Upper lobe of left lung (tissue), 6 donors: ENCODE measurements around the gene SIGLEC1. TPM values are rescaled to one million over a fixed set of nuclear protein-coding genes. Genes with fewer than 3 reads are reported as not detected.

Experiments used
- ATAC-seq, 2 donors: fragments of 200-7000 bp; cut with Tn5 transposase; one replicate each; pipeline ENCODE4 v1.9.1; 2022; ENCODE audit warnings: mild to moderate bottlenecking in 2 of 2, moderate library complexity in 2 of 2; ENCODE audit not compliant: low FRiP score in 2 of 2
- DNase-seq, 2 donors: peaks; one replicate each; pipeline ENCODE4 v3.0.0-alpha.2; 2019 to 2020
- H3K27ac ChIP-seq, 4 donors: fragments of 200-600 bp; sonication (generic); one replicate each; pipeline ENCODE4 v1.5.1; 2016 to 2019
- H3K27me3 ChIP-seq, 4 donors: fragments of 200-600 bp; sonication (generic); one replicate each; pipeline ENCODE4 v1.5.1; 2017 to 2019
- H3K36me3 ChIP-seq, 4 donors: fragments of 200-600 bp; sonication (generic); one replicate each; pipeline ENCODE4 v1.5.1; 2016 to 2019
- H3K4me1 ChIP-seq, 4 donors: fragments of 200-600 bp; sonication (generic); one replicate each; pipeline ENCODE4 v1.5.1; 2018 to 2019
- H3K4me3 ChIP-seq, 4 donors: fragments of 200-600 bp; sonication (generic); one replicate each; pipeline ENCODE4 v1.5.1; 2017 to 2019; ENCODE audit warnings: mild to moderate bottlenecking in 2 of 4, moderate library complexity in 1 of 4
- H3K9me3 ChIP-seq, 4 donors: fragments of 200-600 bp; sonication (generic); one replicate each; pipeline ENCODE4 v1.5.1; 2018 to 2019
- CTCF ChIP-seq, 6 experiments: fragments of 450-650 bp in 4 of 6; fragments of 200-600 bp in 2 of 6; sonication (generic) in 2 of 6; IDR thresholded peaks; one replicate each; pipeline ENCODE4 v1.5.1; 2016 to 2019; ENCODE audit warnings: antibody characterized with exemption in 6 of 6
- EP300 ChIP-seq, 4 donors: sonication (generic); formaldehyde crosslinking; IDR thresholded peaks; one replicate each; pipeline ENCODE4 v1.5.1; 2017; ENCODE audit warnings: antibody characterized with exemption in 4 of 4, control low read depth in 2 of 4
- POLR2A ChIP-seq, 4 donors: fragments of 450-650 bp; IDR thresholded peaks; one replicate each; pipeline ENCODE4 v1.5.1; 2016 to 2017; ENCODE audit warnings: antibody characterized with exemption in 4 of 4, mild to moderate bottlenecking in 2 of 4
- POLR2AphosphoS5 ChIP-seq, 2 donors: sonication (generic); formaldehyde crosslinking; IDR thresholded peaks; one replicate each; pipeline ENCODE4 v1.5.1; 2017; ENCODE audit warnings: antibody characterized with exemption in 2 of 2
- WGBS, 2 donors: methylation state at CpG; one replicate each; pipeline ENCODE4 v1.1.5; 2017 to 2018; 5-methylcytosine and 5-hydroxymethylcytosine counted together
- total RNA-seq, 6 donors: library from RNA; depleted of rRNA in 4 of 6; stranded (reverse); fragments of >200 nt in 4 of 6; gene quantifications; one replicate each; pipeline versions ENCODE4 v1.1.0 to v1.2.1, GENCODE V29; 2016 to 2021
- donor health status: DM: no; HTN: no; CAD: no; lungs with moderate emphysema.
- donor health status: DM: no; HTN: yes; CAD: no; lungs with severe emphysema.

Gene SIGLEC1
- total RNA-seq, 6 donors from 2014 or later, result 14.4 to 69.9 (median 60.7) TPM

GRCh38 chr20:3674447-3674846, 38.0 kb downstream of the SIGLEC1 start:
- TF ChIP-seq CTCF (IDR thresholded peaks at IDR 0.05) (no peak), POLR2A (IDR thresholded peaks at IDR 0.05) (no peak), EP300 (IDR thresholded peaks at IDR 0.05) (no peak), POLR2AphosphoS5 (IDR thresholded peaks at IDR 0.05) (no peak)
- H3K4me3 ChIP-seq, result no peak overlapping the region
- H3K27me3 ChIP-seq, result peaks cover 0 to 32% (median 15%) of the 10 kb centered on the region in 4 donors

GRCh38 chr20:3673221-3674070, 39.0 kb downstream of the SIGLEC1 start:
- 60 to 77% methylated on average over 5 to 19 of the region's 90 CpGs for WGBS, 2 donors

More at GRCh38 chr20:3674447-3674846, 38.0 kb downstream of the SIGLEC1 start:
- WGBS, 2 donors, result 72 to 76% methylated on average over 8 to 10 of the region's 10 CpGs
- ATAC-seq (no peak), DNase-seq (no peak)
- no peaks in the 10 kb centered on the region for H3K9me3 ChIP-seq
- no peaks in the 10 kb centered on the region for H3K36me3 ChIP-seq
- H3K4me1 ChIP-seq, result peaks cover 11 to 25% (median 16%) of the 10 kb centered on the region in 4 donors
- H3K27ac ChIP-seq, result no peak overlapping the region

GRCh38 chr20:3672547-3673171, 39.7 kb downstream of the SIGLEC1 start:
- ATAC-seq (no peak), DNase-seq (peak in 1 of 2 donors; percentile 82)
- Histone ChIP-seq H3K4me3 (peak overlapping the region in 1 of 4 donors; percentile 10), H3K27ac (no peak overlapping the region), H3K36me3 (no peaks in the 10 kb centered on the region), H3K27me3 (peaks cover 0 to 32% (median 15%) of the 10 kb centered on the region in 4 donors), H3K9me3 (no peaks in the 10 kb centered on the region), H3K4me1 (peaks cover 11 to 25% (median 14%) of the 10 kb centered on the region in 4 donors)
- 9 to 47% methylated on average over 3 to 46 of the region's 58 CpGs for WGBS, 2 donors
- TF ChIP-seq POLR2AphosphoS5 (IDR thresholded peaks at IDR 0.05) (no peak), EP300 (IDR thresholded peaks at IDR 0.05) (no peak), CTCF (IDR thresholded peaks at IDR 0.05) (no peak), POLR2A (IDR thresholded peaks at IDR 0.05) (no peak)

More at GRCh38 chr20:3673221-3674070, 39.0 kb downstream of the SIGLEC1 start:
- no peaks in the 10 kb centered on the region for H3K36me3 ChIP-seq
- peaks cover 11 to 25% (median 16%) of the 10 kb centered on the region in 4 donors for H3K4me1 ChIP-seq
- no peak overlapping the region for H3K4me3 ChIP-seq
- TF ChIP-seq EP300 (IDR thresholded peaks at IDR 0.05) (no peak), POLR2AphosphoS5 (IDR thresholded peaks at IDR 0.05) (no peak), CTCF (IDR thresholded peaks at IDR 0.05) (no peak), POLR2A (IDR thresholded peaks at IDR 0.05) (no peak)
- H3K9me3 ChIP-seq, result no peaks in the 10 kb centered on the region
- peaks cover 0 to 32% (median 15%) of the 10 kb centered on the region in 4 donors for H3K27me3 ChIP-seq
- H3K27ac ChIP-seq, result no peak overlapping the region
- no peak for DNase-seq
- no peak for ATAC-seq

- Histone ChIP-seq H3K27ac (no peak overlapping the region), H3K4me3 (no peak overlapping the region), H3K4me1 (peaks cover 9 to 25% (median 13%) of the 10 kb centered on the region in 4 donors), H3K36me3 (no peaks in the 10 kb centered on the region), H3K27me3 (peaks cover 0 to 32% (median 15%) of the 10 kb centered on the region in 4 donors), H3K9me3 (no peaks in the 10 kb centered on the region)
- no peak for DNase-seq
- no peak for TF ChIP-seq CTCF (IDR thresholded peaks at IDR 0.05)
- TF ChIP-seq POLR2A (IDR thresholded peaks at IDR 0.05), result no peak
- no peak for TF ChIP-seq EP300 (IDR thresholded peaks at IDR 0.05)
- no peak for TF ChIP-seq POLR2AphosphoS5 (IDR thresholded peaks at IDR 0.05)
- WGBS, 2 donors, result 37 to 64% methylated on average over 7 to 8 of the region's 23 CpGs
- no peak for ATAC-seq
These were observed 40.3 kb downstream of the SIGLEC1 start for GRCh38 chr20:3671986-3672546.
